Peyer's patch (tissue), 4 donors: ENCODE results near the gene KIF14.

Experiments used
- CTCF ChIP-seq, 6 experiments: fragments of 450-650 bp in 4 of 6; fragments of 200-600 bp in 2 of 6; sonication (generic) in 1 of 6; IDR thresholded peaks; one replicate each; pipeline ENCODE4 v1.5.1; 2017 to 2019; ENCODE audit warnings: antibody characterized with exemption in 6 of 6, mild to moderate bottlenecking in 3 of 6, moderate library complexity in 1 of 6
- POLR2A ChIP-seq, 2 donors: fragments of 450-650 bp; IDR thresholded peaks; one replicate each; pipeline ENCODE4 v1.5.1; 2017; ENCODE audit warnings: antibody characterized with exemption in 2 of 2, mild to moderate bottlenecking in 2 of 2, moderate library complexity in 2 of 2

GRCh38 chr1:200629876-200630514, 9.4 kb upstream of the KIF14 start:
- TF ChIP-seq CTCF (IDR thresholded peaks at IDR 0.05), result no peak
- no peak for TF ChIP-seq POLR2A (IDR thresholded peaks at IDR 0.05)
